GM12878 (cell line): Measurements from ENCODE around the gene GOLGA6L7. TPM values are rescaled to one million over a fixed set of nuclear protein-coding genes. Genes with fewer than 3 reads are reported as not detected.

ENCODE experiments used
- ATAC-seq: fragments of 200-7000 bp; cut with Tn5 transposase; 3 replicates; pipeline ENCODE4 v1.9.1; 2020; ENCODE audit warnings: mild to moderate bottlenecking, moderate library complexity
- BruUV-seq: library from RNA; stranded (reverse); fragments of 400-500 nt; replicated peaks from 2 replicates; lab custom pipeline; 2021; lab: Mats Ljungman, UMichigan
- CTCF ChIA-PET: fragments of 300-600 bp; sonication (Branson Sonifier 250); formaldehyde crosslinking; extraction: SDS; loops from one replicate; lab custom pipeline; 2021; ENCODE audit warnings: inconsistent platforms; lab: Yijun Ruan, JAX
- POLR2A ChIA-PET: fragments of 350-600 bp; formaldehyde crosslinking; extraction: SDS; loops from one replicate; lab custom pipeline; 2021; ENCODE audit warnings: inconsistent platforms; lab: Charles Lee
- RAD21 ChIA-PET: fragments of 300-600 bp; sonication (Branson Sonifier 250); formaldehyde crosslinking; loops from one replicate; lab custom pipeline; 2023; ENCODE audit warnings: antibody characterized with exemption; ENCODE audit not compliant: unreplicated experiment; lab: Charles Lee
- SMC1A ChIA-PET: fragments of 300-600 bp; sonication (Branson Sonifier 250); formaldehyde crosslinking; loops from one replicate; lab custom pipeline; 2023; ENCODE audit not compliant: unreplicated experiment, uncharacterized antibody; lab: Charles Lee
- DNase-seq: peaks from one replicate; pipeline ENCODE4 v3.0.0-alpha.2; 2011; ENCODE audit warnings: low read depth, low spot score
- FAIRE-seq: peaks from 3 replicates; lab custom pipeline; 2011; peaks lifted over from hg19 to GRCh38; lab: Jason Lieb, UNC
- H2AFZ ChIP-seq: 2 replicates; pipeline ENCODE4 v1.6.0; 2011; ENCODE audit warnings: low read depth, low read length, control low read depth; ENCODE audit not compliant: control insufficient read depth
- H3K27ac ChIP-seq: 2 replicates; pipeline ENCODE4 v1.5.1; 2011; ENCODE audit warnings: control low read depth; ENCODE audit not compliant: control insufficient read depth, insufficient read depth
- H3K27me3 ChIP-seq, 2 experiments: replicated peaks in 1 of 2; 2 replicates each; pipeline versions ENCODE4 v1.6.0 to v1.6.1; 2011; ENCODE audit warnings: low read length in 1 of 2; ENCODE audit not compliant: control insufficient read depth in 2 of 2, insufficient read depth in 2 of 2
- H3K36me3 ChIP-seq, 2 experiments: 2 replicates each; pipeline ENCODE4 v1.5.1; 2011; ENCODE audit warnings: low read length in 1 of 2; ENCODE audit not compliant: control insufficient read depth in 2 of 2, insufficient read depth in 2 of 2
- H3K4me1 ChIP-seq: 2 replicates; pipeline ENCODE4 v1.6.1; 2011; ENCODE audit warnings: mild to moderate bottlenecking, low read length, moderate library complexity, mixed read lengths; ENCODE audit not compliant: control insufficient read depth, insufficient read depth
- H3K4me2 ChIP-seq: 2 replicates; pipeline ENCODE4 v1.6.0; 2011; ENCODE audit warnings: control low read depth; ENCODE audit not compliant: control insufficient read depth, insufficient read depth
- H3K4me3 ChIP-seq: fragments of 200-600 bp; sonication (generic); 2 replicates; pipeline ENCODE4 v1.5.1; 2016
- H3K79me2 ChIP-seq: 2 replicates; pipeline ENCODE4 v1.6.0; 2011; ENCODE audit warnings: low read length; ENCODE audit not compliant: control insufficient read depth, insufficient read depth
- H3K9ac ChIP-seq: 2 replicates; pipeline ENCODE4 v1.8.0; 2011; ENCODE audit warnings: low read length, control low read depth, mixed read lengths; ENCODE audit not compliant: control insufficient read depth, insufficient read depth
- H3K9me3 ChIP-seq: replicated peaks from 3 replicates; pipeline ENCODE4 v1.5.1; 2011; ENCODE audit warnings: mild to moderate bottlenecking, low read length; ENCODE audit not compliant: control insufficient read depth, insufficient read depth
- H4K20me1 ChIP-seq: 2 replicates; pipeline ENCODE4 v1.6.0; 2011; ENCODE audit not compliant: control insufficient read depth, insufficient read depth
- BHLHE40 ChIP-seq, 2 experiments: fragments of 450-650 bp in 1 of 2; IDR thresholded peaks; 2 replicates each; pipeline ENCODE4 v1.6.1; 2011 to 2017; ENCODE audit warnings: low read depth in 2 of 2, borderline replicate concordance in 1 of 2, improper control_type of control experiment in 1 of 2, low read length in 1 of 2, mild to moderate bottlenecking in 1 of 2
- BRCA1 ChIP-seq: IDR thresholded peaks from 2 replicates; pipeline ENCODE4 v1.6.1; 2011; ENCODE audit warnings: low read depth, low read length, improper control_type of control experiment
- EGR1 ChIP-seq, 2 experiments: IDR thresholded peaks; 1 replicate in 1 of 2; 2 replicates in 1 of 2; pipeline ENCODE4 v1.6.1; 2011 to 2012; ENCODE audit warnings: low read depth in 2 of 2, low read length in 2 of 2, borderline replicate concordance in 1 of 2, mild to moderate bottlenecking in 1 of 2, moderate library complexity in 1 of 2
- GABPA ChIP-seq: IDR thresholded peaks from 2 replicates; pipeline ENCODE4 v1.6.1; 2014; ENCODE audit warnings: antibody characterized with exemption, low read depth, mild to moderate bottlenecking, inconsistent platforms
- HDAC6 ChIP-seq: fragments of 200-600 bp; sonication (generic); IDR thresholded peaks from one replicate; pipeline ENCODE4 v1.8.0; 2017; ENCODE audit warnings: antibody characterized with exemption; ENCODE audit not compliant: unreplicated experiment
- LARP7 ChIP-seq: fragments of 450-650 bp; IDR thresholded peaks from 2 replicates; pipeline ENCODE4 v1.6.1; 2017; ENCODE audit warnings: mild to moderate bottlenecking
- MAX ChIP-seq: IDR thresholded peaks from 2 replicates; pipeline ENCODE4 v1.6.1; 2012; ENCODE audit warnings: low read depth, low read length, improper control_type of control experiment
- NFIC ChIP-seq: IDR thresholded peaks from 2 replicates; pipeline ENCODE4 v1.6.1; 2012; ENCODE audit warnings: low read depth, mild to moderate bottlenecking, inconsistent platforms, low read length, moderate library complexity
- NRF1 ChIP-seq: conservative IDR thresholded peaks from 2 replicates; pipeline ENCODE4 v1.6.1; 2011; ENCODE audit warnings: mild to moderate bottlenecking, low read depth, low read length, improper control_type of control experiment
- RAD21 ChIP-seq: IDR thresholded peaks from 2 replicates; pipeline ENCODE4 v1.6.1; 2011; ENCODE audit warnings: mild to moderate bottlenecking, low read depth, low read length, moderate library complexity; ENCODE audit not compliant: insufficient read depth
- SIN3A ChIP-seq: IDR thresholded peaks from 2 replicates; pipeline ENCODE4 v1.6.1; 2012; ENCODE audit warnings: low read depth, low read length, improper control_type of control experiment
- SMARCA5 ChIP-seq: fragments of 450-650 bp; IDR thresholded peaks from 2 replicates; pipeline ENCODE4 v1.6.1; 2017; ENCODE audit warnings: mild to moderate bottlenecking
- SP1 ChIP-seq: IDR thresholded peaks from one replicate; pipeline ENCODE4 v1.6.1; 2011; ENCODE audit warnings: low read depth, low read length
- SPI1 ChIP-seq: IDR thresholded peaks from 2 replicates; pipeline ENCODE4 v1.6.1; 2011; ENCODE audit warnings: low read depth, mild to moderate bottlenecking, low read length, moderate library complexity, borderline replicate concordance; ENCODE audit not compliant: insufficient read depth
- SREBF1 ChIP-seq: IDR thresholded peaks from 2 replicates; pipeline ENCODE4 v1.6.1; 2012; ENCODE audit warnings: mild to moderate bottlenecking, low read length
- TARDBP ChIP-seq: IDR thresholded peaks from 2 replicates; pipeline ENCODE4 v1.6.1; 2016; ENCODE audit warnings: borderline replicate concordance
- TCF7 ChIP-seq: IDR thresholded peaks from 2 replicates; pipeline ENCODE4 v1.6.1; 2014; ENCODE audit warnings: antibody characterized with exemption, borderline replicate concordance
- ZNF217 ChIP-seq: fragments of 450-650 bp; IDR thresholded peaks from 2 replicates; pipeline ENCODE4 v1.6.1; 2017; ENCODE audit warnings: antibody characterized with exemption, mild to moderate bottlenecking
- WGBS: methylation state at CpG from one replicate; pipeline ENCODE4 v1.1.6; 2016; ENCODE audit warnings: low lambda C conversion rate; ENCODE audit not compliant: insufficient replicate concordance, insufficient coverage; ENCODE audit errors: missing lambda C conversion rate; 5-methylcytosine and 5-hydroxymethylcytosine counted together
- in situ Hi-C: fragments of 300-500 bp; cut with MboI; formaldehyde crosslinking; loops from 9 replicates; pipeline ENCODE4 v1.14.3; 2018; ENCODE audit warnings: mixed read lengths
- intact Hi-C: fragments of 100-400 bp; cut with micrococcal nuclease; formaldehyde crosslinking; loops from one replicate; pipeline ENCODE4 v1.14.2; 2022; ENCODE audit not compliant: unreplicated experiment
- polyA plus RNA-seq, 11 experiments: library from polyadenylated mRNA; depleted of rRNA in 4 of 11; unstranded in 6 of 11; stranded (reverse) in 5 of 11; fragments of >200 nt; fragmentation: Nextera tagmentation in 4 of 11; fragmentation: Illumina TruSeq in 1 of 11; extraction: Ambion mirVana in 4 of 11; extraction: Trizol in 1 of 11; gene quantifications; 1 replicate in 1 of 11; 2 replicates in 10 of 11; pipeline versions ENCODE4 v1.2.1 to v1.2.3, GENCODE V29; 2011 to 2016; ENCODE audit warnings: inconsistent platforms in 2 of 11, missing spikeins in 2 of 11, low read depth in 1 of 11
- total RNA-seq, 4 experiments: library from RNA; depleted of rRNA in 3 of 4; stranded (reverse); fragments of >200 nt in 3 of 4; fragmentation: Illumina TruSeq in 1 of 4; extraction: Trizol in 1 of 4; gene quantifications; 2 replicates each; pipeline versions ENCODE4 v1.2.1 to v1.2.3, GENCODE V29; 2013 to 2021
- TF ChIP-seq, protein P1 (sequence below): fragments of 450-650 bp; IDR thresholded peaks from 2 replicates; pipeline ENCODE4 v1.6.1; 2017; ENCODE audit warnings: mild to moderate bottlenecking, low read depth, inconsistent platforms; ENCODE audit not compliant: poor library complexity, severe bottlenecking
- TF ChIP-seq, protein P2 (sequence below): fragments of 450-650 bp; formaldehyde crosslinking; IDR thresholded peaks from 2 replicates; pipeline ENCODE4 v1.4.0; 2020; ENCODE audit warnings: mild to moderate bottlenecking, moderate library complexity

Gene GOLGA6L7
- total and polyA plus RNA-seq, 10 of the 15 experiments (the other 5 are each of a cell fraction or from before 2014, with no cell fraction given): not detected

- Histone ChIP-seq H3K36me3 (no peaks in the 10 kb centered on the region), H3K9ac (no peak overlapping the region), H3K4me2 (no peak overlapping the region), H3K4me3 (no peak overlapping the region), H2AFZ (no peak overlapping the region), H3K9me3 (no peaks in the 10 kb centered on the region), H3K27ac (no peak overlapping the region), H3K79me2 (no peaks in the 10 kb centered on the region), H3K4me1 (no peaks in the 10 kb centered on the region), H3K27me3 (no peaks in the 10 kb centered on the region), H4K20me1 (no peaks in the 10 kb centered on the region)
- intact Hi-C loops: no loop called here
- ATAC-seq (no peak), DNase-seq (no peak), FAIRE-seq (no peak)
- WGBS: 72% methylated on average over 16 of the region's 16 CpGs
- in situ Hi-C loops: no loop called here
- RAD21 ChIA-PET: no interaction called here
- no TSS peak for BruUV-seq
- POLR2A ChIA-PET: no interaction called here
- SMC1A ChIA-PET: no interaction called here
- TF ChIP-seq GABPA (no peak), SIN3A (no peak), NRF1 (no peak), TARDBP (no peak), TCF7 (no peak), RAD21 (no peak), BRCA1 (no peak), SP1 (no peak), BHLHE40 (IDR thresholded peaks at IDR 0.05; ENCODE audit: borderline replicate concordance in 1 of 2, low read depth in 2 of 2, low read length in 1 of 2) (no peak), LARP7 (no peak), MAX (no peak), SMARCA5 (no peak), HDAC6 (no peak), NFIC (no peak), SREBF1 (no peak), EGR1 (IDR thresholded peaks at IDR 0.05; ENCODE audit: borderline replicate concordance in 1 of 2, low read depth in 2 of 2, low read length in 2 of 2) (no peak), SPI1 (no peak), ZNF217 (no peak)
- TF ChIP-seq, protein P1, sequence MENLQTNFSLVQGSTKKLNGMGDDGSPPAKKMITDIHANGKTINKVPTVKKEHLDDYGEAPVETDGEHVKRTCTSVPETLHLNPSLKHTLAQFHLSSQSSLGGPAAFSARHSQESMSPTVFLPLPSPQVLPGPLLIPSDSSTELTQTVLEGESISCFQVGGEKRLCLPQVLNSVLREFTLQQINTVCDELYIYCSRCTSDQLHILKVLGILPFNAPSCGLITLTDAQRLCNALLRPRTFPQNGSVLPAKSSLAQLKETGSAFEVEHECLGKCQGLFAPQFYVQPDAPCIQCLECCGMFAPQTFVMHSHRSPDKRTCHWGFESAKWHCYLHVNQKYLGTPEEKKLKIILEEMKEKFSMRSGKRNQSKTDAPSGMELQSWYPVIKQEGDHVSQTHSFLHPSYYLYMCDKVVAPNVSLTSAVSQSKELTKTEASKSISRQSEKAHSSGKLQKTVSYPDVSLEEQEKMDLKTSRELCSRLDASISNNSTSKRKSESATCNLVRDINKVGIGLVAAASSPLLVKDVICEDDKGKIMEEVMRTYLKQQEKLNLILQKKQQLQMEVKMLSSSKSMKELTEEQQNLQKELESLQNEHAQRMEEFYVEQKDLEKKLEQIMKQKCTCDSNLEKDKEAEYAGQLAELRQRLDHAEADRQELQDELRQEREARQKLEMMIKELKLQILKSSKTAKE: no peak
- TF ChIP-seq, protein P2, sequence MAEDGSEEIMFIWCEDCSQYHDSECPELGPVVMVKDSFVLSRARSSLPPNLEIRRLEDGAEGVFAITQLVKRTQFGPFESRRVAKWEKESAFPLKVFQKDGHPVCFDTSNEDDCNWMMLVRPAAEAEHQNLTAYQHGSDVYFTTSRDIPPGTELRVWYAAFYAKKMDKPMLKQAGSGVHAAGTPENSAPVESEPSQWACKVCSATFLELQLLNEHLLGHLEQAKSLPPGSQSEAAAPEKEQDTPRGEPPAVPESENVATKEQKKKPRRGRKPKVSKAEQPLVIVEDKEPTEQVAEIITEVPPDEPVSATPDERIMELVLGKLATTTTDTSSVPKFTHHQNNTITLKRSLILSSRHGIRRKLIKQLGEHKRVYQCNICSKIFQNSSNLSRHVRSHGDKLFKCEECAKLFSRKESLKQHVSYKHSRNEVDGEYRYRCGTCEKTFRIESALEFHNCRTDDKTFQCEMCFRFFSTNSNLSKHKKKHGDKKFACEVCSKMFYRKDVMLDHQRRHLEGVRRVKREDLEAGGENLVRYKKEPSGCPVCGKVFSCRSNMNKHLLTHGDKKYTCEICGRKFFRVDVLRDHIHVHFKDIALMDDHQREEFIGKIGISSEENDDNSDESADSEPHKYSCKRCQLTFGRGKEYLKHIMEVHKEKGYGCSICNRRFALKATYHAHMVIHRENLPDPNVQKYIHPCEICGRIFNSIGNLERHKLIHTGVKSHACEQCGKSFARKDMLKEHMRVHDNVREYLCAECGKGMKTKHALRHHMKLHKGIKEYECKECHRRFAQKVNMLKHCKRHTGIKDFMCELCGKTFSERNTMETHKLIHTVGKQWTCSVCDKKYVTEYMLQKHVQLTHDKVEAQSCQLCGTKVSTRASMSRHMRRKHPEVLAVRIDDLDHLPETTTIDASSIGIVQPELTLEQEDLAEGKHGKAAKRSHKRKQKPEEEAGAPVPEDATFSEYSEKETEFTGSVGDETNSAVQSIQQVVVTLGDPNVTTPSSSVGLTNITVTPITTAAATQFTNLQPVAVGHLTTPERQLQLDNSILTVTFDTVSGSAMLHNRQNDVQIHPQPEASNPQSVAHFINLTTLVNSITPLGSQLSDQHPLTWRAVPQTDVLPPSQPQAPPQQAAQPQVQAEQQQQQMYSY (CRISPR knock-in tag): no peak
- CTCF ChIA-PET: no interaction called here
Observed at GRCh38 chr15:28861031-28861534, 12.6 kb upstream of the GOLGA6L7 start.
